Measurements from ENCODE around the gene OLIG2.
A peak's percentile ranks its signal among the peaks of the same experiment; 100 is the strongest.

The OLIG2 gene

DNA sequence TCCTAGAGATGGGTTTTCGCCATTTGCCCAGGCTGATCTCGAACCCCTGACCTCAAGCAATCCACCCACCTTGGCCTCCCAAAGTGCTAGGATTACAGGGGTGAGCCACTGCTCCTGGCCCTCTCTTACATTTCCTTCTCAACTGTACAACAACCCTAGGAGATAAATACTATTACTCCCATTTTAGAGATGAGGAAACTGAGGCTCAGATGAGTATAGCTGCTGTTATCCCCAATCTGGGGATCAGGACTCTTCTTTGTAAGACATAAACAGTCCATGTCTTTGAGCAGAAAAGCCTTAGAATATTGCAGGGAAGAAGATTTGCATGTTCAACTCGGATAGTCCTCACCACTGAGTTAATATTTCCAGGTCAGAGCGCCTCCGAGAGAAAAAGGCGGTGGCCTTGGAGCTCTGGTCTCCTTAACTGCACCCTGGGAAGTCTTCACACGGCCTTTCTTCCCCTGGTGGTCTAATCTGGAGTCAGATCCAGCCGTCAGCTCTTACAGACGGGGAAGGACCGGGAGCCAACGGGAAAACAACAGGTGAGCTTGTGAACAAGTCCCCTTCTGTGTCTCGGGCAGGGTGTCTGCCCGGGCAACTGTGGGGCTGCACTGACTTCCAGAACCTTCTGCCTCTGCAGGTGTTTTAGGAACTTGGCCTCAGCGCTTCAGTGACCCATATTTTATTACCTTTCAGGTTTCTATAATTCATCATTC, 38.3 kb downstream of the OLIG2 start:
- no peak for DNase-seq (ENCODE audit: extremely low read depth in 1 of 2, low read depth in 1 of 2)

DNA sequence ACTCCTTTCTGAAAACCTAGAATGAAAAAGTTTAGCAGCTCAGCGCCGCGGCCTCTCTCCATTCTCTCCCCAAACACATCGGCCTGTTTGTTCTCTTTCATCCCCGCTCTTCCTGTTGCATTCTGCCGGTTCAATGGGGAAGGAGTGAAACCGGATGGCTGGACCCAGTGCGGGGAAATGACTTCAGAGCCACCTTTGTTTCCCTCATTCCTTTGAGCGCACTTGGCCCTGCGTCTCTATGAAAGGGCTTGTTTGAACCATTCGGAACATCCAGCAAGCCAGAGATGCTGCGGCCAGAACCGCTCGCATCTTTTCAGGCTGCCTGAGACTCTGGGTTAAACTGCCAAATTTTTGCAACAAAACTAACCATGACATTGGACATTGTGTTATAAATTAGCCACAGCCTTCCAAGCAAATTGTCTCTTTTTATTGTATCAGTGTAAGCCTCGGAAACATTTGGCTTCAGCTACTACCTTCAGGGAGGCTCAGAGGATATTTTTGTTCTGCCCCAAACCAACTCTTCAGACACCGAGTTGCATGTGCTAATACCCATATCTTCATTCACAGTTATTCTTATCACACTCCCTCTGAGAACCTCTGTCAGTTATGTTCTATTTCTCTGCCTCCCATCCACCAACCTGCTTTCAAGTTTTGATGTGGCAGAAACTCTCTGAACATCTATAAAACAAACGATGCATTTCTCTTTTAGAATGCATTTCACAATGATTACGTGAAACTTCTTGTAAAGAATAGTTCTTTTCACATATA, 39.1 kb downstream of the OLIG2 start:
- DNase-seq (ENCODE audit: extremely low read depth in 1 of 2, low read depth in 1 of 2): no peak

DNA sequence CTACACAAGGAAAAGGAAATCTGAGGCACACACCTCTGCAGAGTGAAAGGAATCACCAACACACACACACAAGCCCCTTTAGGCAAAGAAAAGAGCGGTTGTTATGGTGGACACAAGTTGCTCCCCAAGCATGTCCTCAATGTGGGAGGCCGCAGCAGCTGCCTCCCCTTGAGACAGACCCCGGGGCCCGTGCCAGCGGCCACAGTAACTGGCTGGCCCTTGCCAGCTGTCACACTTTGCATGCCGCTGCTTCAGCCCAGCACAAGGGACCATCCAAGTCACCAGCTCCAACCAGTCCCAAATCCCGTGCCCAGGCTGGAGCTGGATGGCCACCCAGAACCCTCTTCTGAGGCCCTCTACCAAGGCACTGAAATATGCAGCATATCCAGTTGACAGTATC, 41.3 kb downstream of the OLIG2 start:
- DNase-seq (ENCODE audit: extremely low read depth in 1 of 2, low read depth in 1 of 2): no peak

DNA sequence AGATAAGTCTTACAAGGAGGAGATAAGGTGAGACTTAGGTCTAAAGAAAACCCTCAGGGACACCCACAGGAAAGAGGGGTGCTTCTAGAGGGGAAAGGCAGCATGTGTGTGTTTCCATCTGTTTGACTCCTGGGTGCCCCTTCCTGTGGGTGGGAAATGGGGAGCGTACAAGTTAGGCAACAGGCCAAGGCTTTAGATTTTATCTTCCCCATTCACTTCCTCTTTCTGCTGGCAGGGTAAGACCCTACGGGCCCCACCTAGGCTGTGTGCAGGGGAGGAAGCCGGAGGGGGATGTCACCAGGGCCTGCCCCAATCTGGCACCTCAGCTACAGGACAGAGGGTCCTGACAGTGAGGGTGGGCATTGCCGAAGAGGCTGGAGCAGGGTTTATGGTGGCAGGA, 41.7 kb downstream of the OLIG2 start:
- no peak for DNase-seq (ENCODE audit: extremely low read depth in 1 of 2, low read depth in 1 of 2)

DNA sequence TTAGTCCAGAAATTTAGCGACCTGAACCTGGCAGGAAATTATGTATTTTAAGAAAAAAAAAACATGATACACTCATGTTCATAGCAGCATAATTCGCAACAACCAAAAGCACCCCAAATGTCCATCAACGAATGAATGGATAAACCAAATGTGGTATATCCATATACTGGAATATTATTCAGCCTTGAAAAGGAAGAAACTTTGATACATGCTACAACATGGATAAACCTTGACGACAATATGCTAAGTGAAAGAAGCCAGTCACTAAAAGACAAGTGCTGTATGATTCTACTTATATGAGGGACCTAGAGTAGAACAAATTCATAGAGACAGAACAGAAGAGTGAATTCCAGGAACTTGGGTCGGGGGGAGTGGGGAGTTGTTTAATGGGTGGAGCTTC, 43.5 kb downstream of the OLIG2 start:
- no peak for DNase-seq (ENCODE audit: extremely low read depth in 1 of 2, low read depth in 1 of 2)

DNA sequence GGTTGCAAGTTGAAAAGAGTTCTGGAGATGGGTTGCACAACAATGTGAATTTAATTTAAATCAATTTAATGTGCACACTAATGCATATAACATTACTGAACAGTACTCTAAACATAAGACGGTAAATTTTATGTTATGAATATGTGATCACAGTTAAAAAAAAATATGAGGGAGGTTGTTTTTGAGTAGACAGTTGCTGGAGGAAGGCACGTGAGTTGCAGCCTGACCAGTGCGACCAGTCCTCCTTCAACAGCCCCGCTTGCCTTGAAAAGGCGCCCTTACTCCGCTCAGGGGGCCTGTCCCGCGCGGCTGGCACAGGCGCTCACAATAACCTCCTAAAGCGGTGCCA, 43.9 kb downstream of the OLIG2 start:
- no peak for DNase-seq (ENCODE audit: extremely low read depth in 1 of 2, low read depth in 1 of 2)

DNA sequence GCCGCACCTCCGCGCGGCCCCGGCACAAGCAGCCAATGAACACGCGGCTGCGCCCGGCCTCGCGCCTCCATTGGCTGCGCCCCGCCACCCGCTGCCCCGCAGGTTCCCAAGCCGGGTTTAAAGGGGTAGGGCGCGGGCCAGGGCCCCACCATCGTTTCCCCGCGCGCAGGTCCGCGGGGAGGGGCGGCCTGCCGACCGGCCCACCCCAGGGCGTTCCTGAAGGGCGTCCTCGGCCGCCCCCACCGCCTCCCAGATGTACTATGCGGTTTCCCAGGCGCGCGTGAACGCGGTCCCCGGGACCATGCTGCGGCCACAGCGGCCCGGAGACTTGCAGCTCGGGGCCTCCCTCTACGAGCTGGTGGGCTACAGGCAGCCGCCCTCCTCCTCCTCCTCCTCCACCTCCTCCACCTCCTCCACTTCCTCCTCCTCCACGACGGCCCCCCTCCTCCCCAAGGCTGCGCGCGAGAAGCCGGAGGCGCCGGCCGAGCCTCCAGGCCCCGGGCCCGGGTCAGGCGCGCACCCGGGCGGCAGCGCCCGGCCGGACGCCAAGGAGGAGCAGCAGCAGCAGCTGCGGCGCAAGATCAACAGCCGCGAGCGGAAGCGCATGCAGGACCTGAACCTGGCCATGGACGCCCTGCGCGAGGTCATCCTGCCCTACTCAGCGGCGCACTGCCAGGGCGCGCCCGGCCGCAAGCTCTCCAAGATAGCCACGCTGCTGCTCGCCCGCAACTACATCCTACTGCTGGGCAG, 44.4 kb downstream of the OLIG2 start, which contains the start of gene OLIG1:
Gene OLIG1, plus strand, starts transcription at position 148 of the 750 bp plus-strand sequence. Its CDS starts 106 bp downstream, at position 254.
- peak in 1 of 2 donors; percentile 17 for DNase-seq (ENCODE audit: extremely low read depth in 1 of 2, low read depth in 1 of 2)

DNA sequence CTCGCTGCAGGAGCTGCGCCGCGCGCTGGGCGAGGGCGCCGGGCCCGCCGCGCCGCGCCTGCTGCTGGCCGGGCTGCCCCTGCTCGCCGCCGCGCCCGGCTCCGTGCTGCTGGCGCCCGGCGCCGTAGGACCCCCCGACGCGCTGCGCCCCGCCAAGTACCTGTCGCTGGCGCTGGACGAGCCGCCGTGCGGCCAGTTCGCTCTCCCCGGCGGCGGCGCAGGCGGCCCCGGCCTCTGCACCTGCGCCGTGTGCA, 44.9 kb downstream of the OLIG2 start:
- DNase-seq (ENCODE audit: extremely low read depth in 1 of 2, low read depth in 1 of 2): no peak

DNA sequence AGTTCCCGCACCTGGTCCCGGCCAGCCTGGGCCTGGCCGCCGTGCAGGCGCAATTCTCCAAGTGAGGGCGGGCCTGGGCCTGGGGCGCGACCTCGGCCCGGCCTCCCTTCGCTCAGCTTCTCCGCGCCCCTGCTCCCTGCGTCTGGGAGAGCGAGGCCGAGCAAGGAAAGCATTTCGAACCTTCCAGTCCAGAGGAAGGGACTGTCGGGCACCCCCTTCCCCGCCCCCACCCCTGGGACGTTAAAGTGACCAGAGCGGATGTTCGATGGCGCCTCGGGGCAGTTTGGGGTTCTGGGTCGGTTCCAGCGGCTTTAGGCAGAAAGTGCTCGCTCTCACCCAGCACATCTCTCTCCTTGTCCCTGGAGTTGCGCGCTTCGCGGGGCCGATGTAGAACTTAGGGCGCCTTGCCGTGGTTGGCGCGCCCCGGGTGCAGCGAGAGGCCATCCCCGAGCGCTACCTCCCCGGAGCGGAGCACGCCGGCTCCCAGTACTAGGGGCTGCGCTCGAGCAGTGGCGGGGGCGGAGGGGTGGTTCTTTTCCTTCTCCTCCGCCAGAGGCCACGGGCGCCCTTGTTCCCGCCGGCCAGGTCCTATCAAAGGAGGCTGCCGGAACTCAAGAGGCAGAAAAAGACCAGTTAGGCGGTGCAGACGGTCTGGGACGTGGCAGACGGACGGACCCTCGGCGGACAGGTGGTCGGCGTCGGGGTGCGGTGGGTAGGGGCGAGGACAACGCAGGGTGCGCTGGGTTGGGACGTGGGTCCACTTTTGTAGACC, 45.4 kb downstream of the OLIG2 start:
- DNase-seq (ENCODE audit: extremely low read depth in 1 of 2, low read depth in 1 of 2): no peak

DNA sequence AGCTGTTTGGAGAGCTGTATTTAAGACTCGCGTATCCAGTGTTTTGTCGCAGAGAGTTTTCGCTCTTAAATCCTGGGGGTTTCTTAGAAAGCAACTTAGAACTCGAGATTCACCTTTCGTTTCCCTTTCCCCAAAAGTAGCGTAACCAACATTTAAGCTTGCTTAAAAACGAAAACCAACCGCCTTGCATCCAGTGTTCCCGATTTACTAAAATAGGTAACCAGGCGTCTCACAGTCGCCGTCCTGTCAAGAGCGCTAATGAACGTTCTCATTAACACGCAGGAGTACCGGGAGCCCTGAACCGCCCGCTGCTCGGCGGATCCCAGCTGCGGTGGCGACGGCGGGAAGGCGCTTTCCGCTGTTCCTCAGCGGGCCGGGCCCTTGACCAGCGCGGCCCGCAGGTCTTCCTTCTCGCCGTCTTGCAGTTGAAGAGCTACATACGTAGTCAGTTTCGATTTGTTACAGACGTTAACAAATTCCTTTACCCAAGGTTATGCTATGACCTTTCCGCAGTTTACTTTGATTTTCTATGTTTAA, 46.1 kb downstream of the OLIG2 start:
- DNase-seq (ENCODE audit: extremely low read depth in 1 of 2, low read depth in 1 of 2): no peak

DNA sequence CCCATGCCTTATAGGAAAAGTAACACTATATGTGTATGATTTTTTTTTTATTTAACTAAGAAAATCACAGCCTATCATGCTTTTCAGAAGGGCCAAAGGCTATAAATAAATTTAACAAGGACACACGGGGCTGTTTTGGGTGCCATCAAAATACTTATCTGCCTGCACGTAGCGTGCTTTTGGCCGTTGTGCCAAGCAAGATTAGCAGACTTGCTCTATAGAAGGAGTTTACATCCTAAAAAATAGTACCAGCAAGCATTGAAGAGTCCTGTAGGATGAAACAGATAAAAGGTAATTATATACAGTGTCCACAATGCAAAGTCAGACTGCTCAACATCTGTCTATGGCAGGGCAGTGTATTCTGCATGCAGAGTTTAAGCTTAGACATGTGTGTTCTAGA, 47.9 kb downstream of the OLIG2 start:
- DNase-seq (ENCODE audit: extremely low read depth in 1 of 2, low read depth in 1 of 2): no peak

DNA sequence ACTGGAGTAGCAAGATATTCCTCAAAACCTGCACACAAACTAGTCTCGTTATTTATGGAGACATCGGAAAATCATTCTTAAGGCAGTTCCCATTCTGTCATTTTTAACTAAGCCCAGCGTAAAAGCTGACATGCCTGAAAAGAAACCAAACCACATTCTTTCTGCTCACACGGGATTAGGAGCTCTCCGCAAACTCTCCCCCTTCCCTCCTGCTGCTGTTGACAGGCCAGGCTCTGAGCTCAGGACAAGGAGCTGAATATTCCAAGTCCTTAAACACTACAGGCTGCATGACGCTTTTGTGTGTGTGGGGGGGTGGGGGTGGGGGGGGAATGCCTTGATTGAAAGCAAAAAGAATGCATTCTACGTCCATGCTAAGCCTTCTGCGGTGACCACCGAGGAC, 49.4 kb downstream of the OLIG2 start:
- no peak for DNase-seq (ENCODE audit: extremely low read depth in 1 of 2, low read depth in 1 of 2)

DNA sequence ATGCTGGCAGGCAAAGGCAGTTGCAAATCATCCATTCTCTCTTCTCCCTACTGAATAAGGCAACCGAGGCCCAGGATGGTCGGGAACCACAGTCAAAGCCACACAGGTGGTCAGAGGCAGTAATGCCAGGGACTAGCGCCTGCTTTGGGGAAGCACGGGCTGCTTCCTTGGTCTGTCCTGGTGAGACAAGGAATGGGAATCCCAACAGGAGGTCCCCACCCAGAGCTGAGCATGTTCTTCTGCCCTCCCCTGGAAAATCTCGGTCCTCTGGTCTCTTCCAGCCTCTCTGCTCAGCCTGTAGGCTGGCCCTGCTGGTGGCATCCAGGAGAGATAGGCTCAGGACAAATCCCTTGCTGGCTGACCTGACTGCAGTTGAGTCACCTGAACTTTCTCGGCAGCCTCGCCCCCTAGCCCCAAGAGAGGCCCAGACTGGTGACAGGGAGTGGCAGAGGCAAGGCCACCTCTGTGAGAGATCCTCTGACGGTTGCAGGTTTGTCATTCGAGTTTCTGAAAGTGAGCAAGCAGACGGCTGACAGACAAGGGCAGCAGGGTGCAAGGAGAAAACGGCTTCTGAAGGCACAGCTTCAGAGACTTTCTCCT, 50.0 kb downstream of the OLIG2 start:
- no peak for DNase-seq (ENCODE audit: extremely low read depth in 1 of 2, low read depth in 1 of 2)

DNA sequence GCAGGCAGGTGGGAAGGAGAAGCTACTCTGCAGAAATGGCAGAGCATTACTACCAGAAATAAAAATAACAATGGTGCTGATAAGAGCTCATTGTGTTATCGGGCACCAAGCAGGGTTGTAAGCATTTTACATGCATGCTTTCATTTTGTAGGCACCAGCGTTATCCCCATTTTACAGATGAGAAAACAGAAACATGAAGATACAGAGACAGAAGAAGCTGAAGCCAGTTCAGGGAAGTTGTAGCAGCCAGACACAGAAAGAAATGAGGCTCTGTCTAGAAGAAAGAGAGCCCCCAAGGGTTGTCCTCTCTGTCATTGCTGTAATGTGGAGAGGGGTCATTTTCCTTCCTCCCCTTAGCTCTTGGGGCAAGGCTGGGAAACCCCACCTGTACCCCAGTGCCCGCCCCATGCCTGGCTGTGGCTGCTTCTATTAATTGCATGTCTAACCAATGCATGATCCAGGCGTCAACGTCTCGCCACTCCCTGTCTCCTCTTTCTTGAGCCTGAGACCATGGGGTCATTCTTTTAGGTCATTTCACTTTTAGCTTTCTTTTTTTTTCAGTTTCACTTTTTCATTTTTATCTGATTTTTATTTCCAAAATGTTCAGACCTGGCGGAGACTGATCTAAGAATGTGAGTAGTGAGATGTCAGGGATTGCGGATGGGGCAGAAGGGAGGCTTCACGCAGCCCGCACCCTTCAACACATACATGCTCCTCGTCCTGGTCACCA, 51.0 kb downstream of the OLIG2 start:
- no peak for DNase-seq (ENCODE audit: extremely low read depth in 1 of 2, low read depth in 1 of 2)
